Measurements from ENCODE around the gene ZBTB9.

The ZBTB9 gene

DNA sequence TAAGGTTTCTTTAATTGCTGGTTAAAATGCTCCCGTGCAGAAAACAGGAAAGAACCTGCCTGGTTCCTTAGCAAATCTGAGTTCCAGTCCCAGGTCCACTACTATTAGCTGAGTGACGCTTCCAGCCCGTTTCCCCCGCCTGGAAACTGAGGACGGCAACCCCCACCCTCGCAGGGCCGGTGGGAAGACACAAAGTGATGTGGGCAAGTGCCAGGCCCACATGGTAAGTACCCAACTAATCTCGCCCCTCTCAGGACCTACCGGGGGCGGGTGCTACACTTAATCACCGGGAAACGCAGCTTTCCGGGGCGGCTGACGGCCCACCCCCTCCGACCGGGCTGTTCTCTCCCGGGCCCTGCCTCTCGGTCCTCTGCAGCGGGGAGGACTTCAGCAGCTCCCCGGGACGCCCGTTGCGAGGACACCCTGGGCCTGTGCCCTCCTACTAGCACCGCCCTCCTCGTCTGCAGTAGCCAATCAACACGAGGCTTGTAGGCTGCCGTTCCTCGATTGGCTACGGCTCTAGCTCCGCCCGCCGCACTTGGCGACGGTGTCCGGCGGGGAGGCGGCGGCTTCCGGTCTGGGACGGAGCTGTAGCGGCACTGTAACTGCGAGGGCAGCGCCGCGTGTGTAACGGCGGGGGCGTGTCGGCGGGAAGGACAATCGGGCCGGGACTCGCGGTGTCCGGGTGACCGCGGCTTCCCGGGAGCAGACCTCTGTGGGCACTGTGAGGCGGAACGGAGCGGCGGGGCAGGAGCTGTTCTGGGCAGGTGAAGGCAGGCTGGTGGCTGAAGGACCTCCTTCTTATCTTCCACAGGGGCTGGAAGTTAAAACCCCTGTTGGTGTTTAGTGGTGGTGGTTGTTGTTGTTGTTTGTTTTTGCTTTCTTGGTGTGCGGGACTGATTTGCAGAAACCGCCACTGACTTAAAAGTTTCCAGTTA is at the start of gene ZBTB9:
Gene ZBTB9, plus strand, starts transcription at position 568 of the 938 bp plus-strand sequence. CDS start 525 bp downstream, outside the sequence.
- peak; percentile 91 to 92 for DNase-seq (ENCODE audit: low read depth in 2 of 2)

- no peak for DNase-seq (ENCODE audit: low read depth in 2 of 2)
These were observed 49.5 kb upstream of the ZBTB9 start for GRCh38 chr6:33404884-33405283.

GRCh38 chr6:33405386-33405940 is 48.9 kb upstream of the ZBTB9 start:
- DNase-seq (ENCODE audit: low read depth in 2 of 2) = no peak

GRCh38 chr6:33406126-33406525 is 48.2 kb upstream of the ZBTB9 start:
- no peak for DNase-seq (ENCODE audit: low read depth in 2 of 2)

DNA sequence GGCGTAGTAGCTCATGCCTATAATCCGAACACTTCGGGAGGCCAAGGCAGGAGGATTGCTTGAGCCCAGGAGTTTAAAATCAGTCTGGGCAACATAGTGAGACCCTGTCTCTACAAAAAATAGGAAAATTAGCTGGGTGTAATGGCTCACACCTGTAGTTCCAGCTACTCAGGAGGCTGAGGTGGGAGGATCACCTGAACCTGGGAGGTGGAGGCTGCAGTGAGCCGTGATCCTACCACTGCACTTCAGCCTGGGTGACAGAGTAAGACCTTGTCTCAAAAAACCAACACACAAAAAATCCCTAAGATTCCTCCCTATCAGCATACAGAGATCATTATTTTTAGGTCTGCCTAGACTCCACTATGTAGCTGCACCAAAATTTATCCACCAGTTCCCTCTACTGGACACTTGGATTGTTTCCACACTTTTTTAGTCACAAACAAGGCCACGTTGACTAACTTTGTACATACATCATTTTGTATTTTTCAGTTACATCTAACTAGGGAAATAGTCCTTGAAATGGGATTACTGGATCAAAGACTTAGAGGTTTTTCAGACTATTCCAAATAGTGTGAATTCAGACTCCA is 47.2 kb upstream of the ZBTB9 start:
- no peak for DNase-seq (ENCODE audit: low read depth in 2 of 2)

DNA sequence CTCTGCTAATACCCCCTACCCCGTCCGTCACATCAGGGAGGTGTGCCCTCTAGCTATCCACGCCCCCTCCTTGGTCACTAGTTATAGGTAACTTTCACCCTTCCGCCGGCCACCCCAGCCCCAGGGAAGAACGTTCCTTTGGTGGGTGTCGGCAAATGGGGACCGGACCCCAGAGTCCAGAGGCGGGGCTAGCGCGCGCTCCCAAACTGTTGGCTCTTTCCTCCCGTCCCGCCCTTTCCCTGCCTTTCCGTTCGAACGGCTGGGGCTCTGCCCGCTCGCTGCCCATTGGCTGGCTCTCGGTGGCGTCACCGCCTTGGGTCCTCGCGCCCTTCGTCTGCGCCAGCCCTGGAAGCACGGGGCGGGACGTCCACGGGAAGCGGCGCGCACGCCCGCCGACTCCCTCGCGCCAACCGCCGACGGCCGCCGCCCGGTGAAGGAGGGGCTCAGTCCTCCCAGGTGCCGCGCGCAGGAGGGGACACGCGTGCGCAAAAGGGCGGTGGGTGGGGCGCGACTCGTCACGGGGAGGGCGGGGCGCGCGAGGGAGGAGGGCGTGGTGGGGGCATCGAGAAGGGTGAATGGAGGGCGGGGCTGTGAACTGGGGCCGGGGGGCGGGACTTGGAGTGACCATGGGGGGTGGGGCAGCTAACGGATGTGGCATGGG is 44.2 kb upstream of the ZBTB9 start:
- DNase-seq (ENCODE audit: low read depth in 2 of 2) = peak; percentile 96 to 97

GRCh38 chr6:33410711-33411631 is 43.4 kb upstream of the ZBTB9 start, which contains the start of gene PHF1:
Gene PHF1, plus strand, starts transcription at chr6:33411014. Its CDS starts 1,250 bp downstream, at chr6:33412264.
- DNase-seq (ENCODE audit: low read depth in 2 of 2) = peak; percentile 65 to 80

- no peak for DNase-seq (ENCODE audit: low read depth in 2 of 2)
These were observed 42.8 kb upstream of the ZBTB9 start for GRCh38 chr6:33411632-33412005.

- no peak for DNase-seq (ENCODE audit: low read depth in 2 of 2)
These were observed 42.0 kb upstream of the ZBTB9 start for GRCh38 chr6:33412140-33413009.

DNA sequence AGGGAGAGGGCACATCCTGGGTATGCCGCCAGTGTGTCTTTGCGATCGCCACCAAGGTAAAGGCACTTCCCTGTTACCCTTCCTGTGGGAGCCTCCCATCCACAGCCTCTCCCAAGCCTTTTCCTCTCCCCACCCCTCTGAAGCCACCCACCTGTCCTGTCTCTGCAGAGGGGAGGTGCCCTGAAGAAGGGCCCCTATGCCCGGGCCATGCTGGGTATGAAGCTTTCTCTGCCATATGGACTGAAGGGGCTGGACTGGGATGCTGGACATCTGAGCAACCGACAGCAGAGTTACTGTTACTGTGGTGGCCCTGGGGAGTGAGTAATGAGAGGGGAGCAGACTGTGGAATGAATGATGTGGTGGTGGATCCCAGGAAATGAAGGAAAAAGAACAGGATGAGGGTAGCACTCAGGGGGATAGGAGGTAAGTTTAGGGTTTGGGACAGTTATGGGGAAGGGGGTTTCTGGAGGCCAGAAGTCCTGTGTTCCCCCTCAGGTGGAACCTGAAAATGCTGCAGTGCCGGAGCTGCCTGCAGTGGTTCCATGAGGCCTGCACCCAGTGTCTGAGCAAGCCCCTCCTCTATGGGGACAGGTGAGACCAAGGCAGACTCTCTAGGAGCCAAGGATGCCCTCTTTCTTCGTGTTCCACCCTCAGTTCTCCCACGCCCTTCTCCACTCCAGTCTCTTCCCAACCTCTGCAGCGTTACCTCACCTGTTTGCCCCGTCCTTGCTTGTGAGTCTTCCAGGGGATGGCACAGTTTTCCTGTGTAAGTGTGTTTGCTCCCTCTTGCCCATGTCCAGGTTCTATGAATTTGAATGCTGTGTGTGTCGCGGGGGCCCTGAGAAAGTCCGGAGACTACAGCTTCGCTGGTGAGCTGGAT is 40.9 kb upstream of the ZBTB9 start:
- no peak for DNase-seq (ENCODE audit: low read depth in 2 of 2)

DNA sequence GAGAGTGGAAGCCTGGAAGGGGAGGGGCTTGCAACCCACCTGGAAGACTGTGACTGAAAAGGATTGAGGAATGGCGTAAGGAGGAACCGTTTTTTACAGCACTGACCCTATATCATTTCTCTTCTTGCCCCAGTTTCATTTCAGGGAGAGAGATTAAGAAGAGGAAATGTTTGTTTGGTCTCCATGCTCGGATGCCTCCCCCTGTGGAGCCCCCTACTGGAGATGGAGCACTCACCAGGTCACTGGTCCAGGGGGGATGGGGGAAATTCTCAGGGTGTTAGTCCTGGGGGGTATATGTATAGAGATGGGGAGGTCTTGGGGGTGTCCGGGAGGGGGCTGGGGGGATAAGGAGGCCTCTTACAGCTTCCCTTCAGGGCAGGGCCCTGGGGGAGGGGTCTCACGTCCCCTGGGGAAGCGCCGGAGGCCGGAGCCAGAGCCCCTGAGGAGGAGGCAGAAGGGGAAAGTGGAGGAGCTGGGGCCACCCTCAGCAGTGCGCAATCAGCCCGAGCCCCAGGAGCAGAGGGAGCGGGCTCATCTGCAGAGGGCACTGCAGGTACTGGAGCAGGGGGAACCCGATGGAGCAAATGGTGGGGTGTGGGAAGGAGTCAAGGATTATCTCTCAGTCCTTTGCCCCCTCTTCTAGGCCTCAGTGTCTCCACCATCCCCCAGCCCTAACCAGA is 39.6 kb upstream of the ZBTB9 start:
- no peak for DNase-seq (ENCODE audit: low read depth in 2 of 2)

DNA sequence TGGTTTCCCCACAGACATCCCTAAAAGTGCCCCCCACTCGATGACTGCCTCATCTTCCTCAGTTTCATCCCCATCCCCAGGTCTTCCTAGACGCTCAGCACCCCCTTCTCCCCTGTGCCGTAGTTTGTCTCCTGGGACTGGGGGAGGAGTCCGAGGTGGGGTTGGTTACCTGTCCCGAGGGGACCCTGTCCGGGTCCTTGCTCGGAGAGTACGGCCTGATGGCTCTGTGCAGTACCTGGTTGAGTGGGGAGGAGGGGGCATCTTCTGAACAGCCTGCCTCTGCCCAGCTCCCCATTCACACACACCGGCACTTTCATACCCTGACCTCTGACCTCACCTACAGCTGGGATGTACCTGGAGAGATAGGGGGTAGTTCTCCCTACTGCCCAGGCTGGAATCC is 38.5 kb upstream of the ZBTB9 start:
- no peak for DNase-seq (ENCODE audit: low read depth in 2 of 2)

DNA sequence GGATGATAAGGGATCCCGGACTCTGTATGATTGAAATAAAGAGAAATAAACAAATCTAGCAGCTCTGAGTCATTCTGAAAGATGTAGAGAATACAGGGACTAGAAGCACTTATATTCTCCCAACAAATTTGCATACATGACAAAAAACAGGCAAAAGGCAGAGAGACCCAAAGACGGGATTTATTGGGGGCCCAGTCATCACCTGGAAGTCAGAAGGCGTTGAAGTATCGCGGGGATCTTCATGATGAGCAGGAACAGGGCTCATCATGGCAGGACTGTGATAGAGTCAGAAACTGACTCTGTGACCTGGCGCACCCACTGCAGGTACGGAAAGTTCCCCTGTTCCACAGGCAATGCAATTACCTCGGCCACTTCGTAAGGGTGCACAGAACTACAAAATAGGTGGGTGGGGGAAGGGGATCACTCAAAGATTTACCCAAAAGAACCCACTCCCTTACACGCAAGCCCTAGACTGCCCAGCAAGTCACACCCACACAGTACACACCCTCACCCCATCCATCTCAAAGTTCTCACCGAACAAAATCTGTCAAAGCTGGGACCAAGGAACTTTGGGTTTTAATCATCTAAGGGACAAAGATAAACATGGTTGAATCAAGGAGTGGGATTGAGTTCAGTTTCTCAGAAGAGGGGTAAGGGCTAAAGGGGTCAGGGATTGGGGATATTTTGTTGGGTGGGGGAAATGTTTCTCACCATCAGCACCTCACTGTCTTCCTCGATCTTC is 37.8 kb upstream of the ZBTB9 start:
- DNase-seq (ENCODE audit: low read depth in 2 of 2) = no peak

- DNase-seq (ENCODE audit: low read depth in 2 of 2) = no peak
These were observed 37.1 kb upstream of the ZBTB9 start for GRCh38 chr6:33417128-33417902.

DNA sequence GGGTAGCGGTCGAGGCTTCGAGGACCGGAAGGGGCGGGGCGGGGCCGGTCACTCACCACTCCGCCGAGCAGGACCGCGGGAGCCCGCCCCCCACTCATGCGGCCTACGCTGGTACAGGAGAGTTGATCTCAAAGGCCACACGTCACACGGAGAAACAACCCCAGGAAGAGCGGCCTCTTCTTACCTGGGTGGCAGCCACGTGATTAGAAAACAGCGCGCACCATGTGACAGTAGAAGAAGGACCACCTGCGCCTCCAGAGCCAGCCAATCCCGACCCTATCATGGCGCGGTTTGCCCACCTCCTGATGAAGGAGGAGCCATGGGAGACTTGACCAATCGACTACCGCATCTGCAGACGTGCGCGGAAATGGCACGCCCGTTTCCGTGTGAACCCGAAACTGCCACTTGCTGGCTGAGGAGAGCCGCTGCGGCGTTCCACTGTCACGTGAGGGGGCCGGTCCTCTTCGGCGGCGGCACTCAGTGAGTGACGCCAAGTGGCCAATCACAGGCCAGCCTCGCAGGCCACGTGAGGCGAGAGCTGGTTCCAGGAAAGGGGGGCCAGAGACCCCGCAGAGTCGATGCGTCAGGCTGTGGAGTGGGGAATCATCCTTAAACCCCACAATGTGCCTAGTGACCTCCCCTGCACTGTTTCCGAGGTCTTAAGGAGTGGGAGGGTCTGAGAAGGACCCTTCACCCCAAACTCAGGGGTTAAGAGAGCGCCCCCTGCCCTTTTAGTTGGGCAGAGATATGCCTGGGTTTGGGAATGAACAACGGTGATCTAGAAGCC is 36.3 kb upstream of the ZBTB9 start, which contains the start of gene CUTA:
Gene CUTA, minus strand, starts transcription at position 205 of the 787 bp plus-strand sequence. Its CDS starts 107 bp downstream, at position 98.
- DNase-seq (ENCODE audit: low read depth in 2 of 2) = peak; percentile 99 to 100

GRCh38 chr6:33418690-33419291 is 35.6 kb upstream of the ZBTB9 start:
- peak in 1 of 2 donors; percentile 38 for DNase-seq (ENCODE audit: low read depth in 2 of 2)

Data from stimulated activated CD8-positive, alpha-beta memory T cell treated with anti-CD3 and anti-CD28 coated beads, Interleukin-7, amount 100 ng/mL, for 4 hours (primary cell).